A549 treated with DMSO at 1 μM for 4 hours (cell line): ENCODE data around the gene FNDC3B. TPM values are rescaled to one million over a fixed set of nuclear protein-coding genes. Genes with fewer than 3 reads are reported as not detected.

Experiments used
- total RNA-seq: library from RNA; stranded (reverse); fragments of 200-300 nt; extraction: Qiagen RNA extraction; gene quantifications from 5 replicates; pipeline ENCODE4 v1.2.3, GENCODE V29; 2022; ENCODE audit warnings: low read depth

Gene FNDC3B
- 24.1 to 41.4 TPM (median 36.1 TPM) in 5 replicates for total RNA-seq

DNA sequence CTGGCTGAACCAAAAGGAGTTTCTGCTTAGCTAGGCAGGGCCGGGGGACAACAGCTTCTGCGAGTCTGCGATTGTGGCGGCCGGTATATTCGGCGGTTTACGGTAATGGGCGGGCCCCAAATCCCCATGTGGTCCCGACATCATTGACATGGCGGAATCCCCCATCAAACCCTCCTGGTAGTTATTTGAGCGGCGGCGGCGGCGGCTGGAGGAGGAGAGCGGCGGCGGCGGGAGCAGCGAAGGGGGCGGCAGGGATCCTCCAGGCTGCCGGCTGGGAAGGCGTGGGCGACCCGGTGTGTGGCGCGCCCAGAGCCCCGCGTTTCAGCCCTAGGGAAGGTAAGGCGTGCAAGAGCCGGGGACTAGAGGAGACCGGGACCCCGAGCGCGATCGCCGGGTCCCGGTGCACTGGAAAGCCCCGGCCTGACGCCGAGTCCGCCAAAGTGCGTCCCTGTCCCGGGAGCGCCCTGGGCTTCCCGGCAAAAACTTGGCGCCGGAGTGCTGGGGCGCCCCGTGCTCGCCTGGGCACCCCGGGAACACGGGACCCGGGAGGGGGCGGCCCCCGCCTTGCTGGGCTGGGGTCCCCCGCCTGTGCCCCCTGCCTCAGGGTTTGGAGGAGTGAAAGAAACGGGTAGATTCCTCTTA lies at the start of gene FNDC3B:
TSS of gene FNDC3B (plus strand) at position 143 of the 642 bp plus-strand sequence. CDS start 72,902 bp downstream, outside the sequence.

GRCh38 chr3:172447611-172448579 lies 408.5 kb downstream of the FNDC3B start, which contains the start of gene GHSR:
TSS of gene GHSR (minus strand) at chr3:172448456. CDS start at chr3:172448413, 43 bp downstream.

Other genes with a start within 250 kb of the FNDC3B start
- 8.0 to 9.7 TPM (median 8.5 TPM) in 5 replicates for gene PLD1, start 229.1 kb upstream of the FNDC3B start, total RNA-seq
- gene TMEM212, start 196.2 kb upstream of the FNDC3B start, total RNA-seq = not detected in 5 replicates